ENCODE data around the gene MSANTD3. TPM values are rescaled to one million over a fixed set of nuclear protein-coding genes. Genes with fewer than 3 reads are reported as not detected.

The MSANTD3 gene
- total RNA-seq, 1 experiment from 2014 or later = 25.9 TPM

- intact Hi-C loops (cut with micrococcal nuclease; ENCODE audit: unreplicated experiment) = no loop called here
Measured at GRCh38 chr9:100499866-100500265, 72.9 kb downstream of the MSANTD3 start.

More at GRCh38 chr9:100499866-100500265, 72.9 kb downstream of the MSANTD3 start:
- H3K27ac Mint-ChIP-seq (ENCODE audit: unreplicated experiment) = no peak overlapping the region
- Histone ChIP-seq H3K27me3 (replicated peaks; ENCODE audit: control insufficient read depth, insufficient read depth, low read length) (no peaks in the 10 kb centered on the region), H3K4me1 (no peaks in the 10 kb centered on the region), H3K4me3 (ENCODE audit: low read depth, low read length) (no peak overlapping the region), H3K9me3 (no peaks in the 10 kb centered on the region), H3K36me3 (ENCODE audit: control insufficient read depth, insufficient read depth, low read length) (no peaks in the 10 kb centered on the region)
- no peaks in the 10 kb centered on the region for H3K4me1 Mint-ChIP-seq (ENCODE audit: low read depth, unreplicated experiment)
- DNase-seq = no peak
- H3K4me3 Mint-ChIP-seq (ENCODE audit: unreplicated experiment) = no peak overlapping the region
- H3K9me3 Mint-ChIP-seq (ENCODE audit: unreplicated experiment) = no peaks in the 10 kb centered on the region
- H3K36me3 Mint-ChIP-seq (ENCODE audit: insufficient read depth, unreplicated experiment) = no peaks in the 10 kb centered on the region
- BruUV-seq (replicated peaks) = no TSS peak
- TF ChIP-seq CTCF (IDR thresholded peaks at IDR 0.05; ENCODE audit: insufficient read depth in 1 of 2, low read depth in 1 of 2, low read length in 1 of 2, severe bottlenecking in 1 of 2, unreplicated experiment in 1 of 2) = no peak
- CTCF ChIA-PET = no interaction called here
- no peaks in the 10 kb centered on the region for H3K27me3 Mint-ChIP-seq (ENCODE audit: insufficient read depth, unreplicated experiment)
- POLR2A ChIA-PET = no interaction called here

Other genes starting within 250 kb of the MSANTD3 start
- 31.1 and 35.0 TPM in 2 replicates for gene TEX10, start 74.2 kb upstream of the MSANTD3 start, total RNA-seq (2022)
- 2.7 and 4.2 TPM in 2 replicates for gene TMEFF1, start 46.0 kb downstream of the MSANTD3 start, total RNA-seq (2022)
- 1.5 and 1.7 TPM in 2 replicates for gene CAVIN4, start 150.9 kb downstream of the MSANTD3 start, total RNA-seq (2022)

All from Caco-2 (cell line).